Measurements from ENCODE around the gene ISOC1.

ISOC1 gene

DNA sequence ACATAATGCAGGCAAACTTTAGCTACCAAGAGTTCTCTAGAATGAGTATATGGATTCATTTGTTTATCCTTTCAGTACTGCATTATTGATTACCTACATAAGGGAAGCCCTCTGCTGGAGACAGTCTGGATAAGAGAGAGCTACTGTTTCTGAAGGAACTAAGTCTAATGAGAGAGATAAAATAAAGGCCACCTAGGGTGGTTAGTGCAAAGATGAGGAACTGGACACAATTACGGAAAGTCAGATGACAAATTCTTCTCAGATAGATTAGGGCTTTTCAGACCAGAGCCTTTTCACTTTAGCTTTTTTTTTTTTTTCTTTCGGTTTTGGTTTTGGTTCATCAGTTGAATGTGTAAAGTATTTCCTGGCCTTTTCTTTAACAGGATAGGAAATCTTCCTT is 31.3 kb downstream of the ISOC1 start:
- TF ChIP-seq GATA3 (IDR thresholded peaks at IDR 0.05; ENCODE audit: low read depth, low read length): no peak
- TF ChIP-seq GATA2 (IDR thresholded peaks at IDR 0.05; ENCODE audit: low read depth, low read length): no peak

DNA sequence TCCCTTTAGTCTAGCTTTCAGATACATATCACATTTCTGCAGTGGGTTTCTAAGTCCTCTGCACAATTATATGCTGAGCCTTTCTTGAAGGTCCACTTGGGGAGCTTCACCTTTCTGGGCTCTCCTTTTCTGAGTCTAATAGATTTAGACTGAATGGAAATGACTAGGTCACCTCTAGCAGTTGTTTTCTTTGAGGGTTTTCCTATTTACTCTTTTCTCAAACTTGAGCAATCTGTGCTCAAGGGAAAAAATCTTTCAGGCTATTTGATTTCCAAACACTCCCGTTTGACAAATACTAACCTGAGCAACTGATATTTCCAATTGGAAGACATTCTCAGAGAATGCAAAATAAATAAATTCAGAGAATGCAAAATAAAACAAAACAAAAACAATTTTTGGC is 39.0 kb downstream of the ISOC1 start:
- no peak for TF ChIP-seq GATA2 (IDR thresholded peaks at IDR 0.05; ENCODE audit: low read depth, low read length)
- no peak for TF ChIP-seq GATA3 (IDR thresholded peaks at IDR 0.05; ENCODE audit: low read depth, low read length)

DNA sequence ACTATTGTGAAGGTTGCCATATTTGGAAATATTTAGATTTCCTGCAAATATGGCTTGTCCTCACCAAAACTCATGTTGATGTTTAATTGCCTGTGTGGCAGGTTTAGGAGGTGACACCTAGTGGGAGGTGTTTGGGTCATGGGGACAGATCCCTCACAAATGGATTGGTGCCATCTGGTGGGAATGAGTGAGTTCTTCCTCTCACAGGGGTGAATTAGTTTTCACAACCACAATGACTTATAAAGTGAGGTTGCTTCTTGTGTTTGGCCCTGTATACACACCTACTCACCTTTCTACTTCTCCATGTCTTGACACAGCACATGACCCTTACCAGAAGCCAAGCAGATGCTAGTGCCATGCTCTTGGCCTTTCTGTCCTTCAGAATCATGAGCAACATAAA is 41.1 kb downstream of the ISOC1 start:
- TF ChIP-seq GATA3 (IDR thresholded peaks at IDR 0.05; ENCODE audit: low read depth, low read length) (no peak), GATA2 (IDR thresholded peaks at IDR 0.05; ENCODE audit: low read depth, low read length) (no peak)

DNA sequence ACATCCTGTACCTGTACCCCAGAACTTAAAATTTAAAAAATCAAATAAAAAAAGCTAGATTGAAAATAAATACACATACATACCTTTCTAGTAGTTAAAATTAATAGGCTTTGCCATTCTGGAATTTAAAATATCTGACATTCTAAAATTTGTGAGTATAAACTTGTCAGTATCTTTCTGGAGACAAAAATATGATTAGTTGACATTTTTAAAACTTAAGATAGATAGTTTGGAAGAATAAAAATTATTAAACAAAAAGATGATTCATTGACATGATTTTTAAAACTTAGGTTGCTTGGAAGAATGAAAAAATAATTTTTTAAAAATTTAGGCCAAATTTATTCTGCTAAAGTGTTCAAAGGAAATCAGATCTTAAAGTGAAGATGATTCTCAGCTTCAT is 43.1 kb downstream of the ISOC1 start:
- TF ChIP-seq GATA2 (IDR thresholded peaks at IDR 0.05; ENCODE audit: low read depth, low read length) (no peak), GATA3 (IDR thresholded peaks at IDR 0.05; ENCODE audit: low read depth, low read length) (no peak)

DNA sequence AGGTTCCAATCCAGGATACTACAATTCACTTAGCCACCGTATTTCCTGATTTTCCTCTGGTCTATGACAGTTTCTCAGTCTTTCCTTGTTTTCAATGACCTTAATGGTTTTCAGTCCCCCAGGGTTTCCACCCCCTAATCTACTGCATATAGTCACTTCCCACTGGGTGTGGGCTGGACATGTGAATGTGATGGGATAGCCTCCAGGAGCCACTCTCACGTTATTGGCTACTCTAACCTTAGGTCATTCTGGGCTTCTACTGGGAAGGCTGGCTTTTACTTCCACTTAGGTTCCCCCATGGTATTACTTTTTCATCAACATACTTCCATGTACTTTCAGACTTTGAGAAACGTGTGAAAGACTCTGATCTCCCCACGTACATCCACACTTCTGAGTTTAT is 46.5 kb downstream of the ISOC1 start:
- TF ChIP-seq GATA2 (IDR thresholded peaks at IDR 0.05; ENCODE audit: low read depth, low read length) (no peak), GATA3 (IDR thresholded peaks at IDR 0.05; ENCODE audit: low read depth, low read length) (no peak)

DNA sequence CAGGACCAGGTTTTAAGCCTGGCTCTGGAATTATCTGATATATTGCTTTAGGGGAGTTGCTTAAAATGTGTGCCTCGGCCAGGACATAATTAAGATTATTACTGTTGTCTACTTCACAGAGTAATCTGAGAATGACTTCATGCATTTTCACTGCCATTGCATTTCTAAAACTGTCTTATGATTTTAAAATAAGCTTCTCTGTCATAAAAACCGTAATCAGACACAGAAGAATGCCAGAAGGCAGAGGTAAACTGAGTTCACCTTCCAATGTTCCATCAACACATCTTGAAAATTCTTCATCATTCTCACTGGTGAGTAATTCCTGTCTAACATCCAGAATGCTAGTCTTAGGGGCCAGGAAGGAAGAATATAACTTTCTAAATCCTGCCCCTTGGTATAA is 47.1 kb downstream of the ISOC1 start:
- no peak for TF ChIP-seq GATA3 (IDR thresholded peaks at IDR 0.05; ENCODE audit: low read depth, low read length)
- no peak for TF ChIP-seq GATA2 (IDR thresholded peaks at IDR 0.05; ENCODE audit: low read depth, low read length)

DNA sequence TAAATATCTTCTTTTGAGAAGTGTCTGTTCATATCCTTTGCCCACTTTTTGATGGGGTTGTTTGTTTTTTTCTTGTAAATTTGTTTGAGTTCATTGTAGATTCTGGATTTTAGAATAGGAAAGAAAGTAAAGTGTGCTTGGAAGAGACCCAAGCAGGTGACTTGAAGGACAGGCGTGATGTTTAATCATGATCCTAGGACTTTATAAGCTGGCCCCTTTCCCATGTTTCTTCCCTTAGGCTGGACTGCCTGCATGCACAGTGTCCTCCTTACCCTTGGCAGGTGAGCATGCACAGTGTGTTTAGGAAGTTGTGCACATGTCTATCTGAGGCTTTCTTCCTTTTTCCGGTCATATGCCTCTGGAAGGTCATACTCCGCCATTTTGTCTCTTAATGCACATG is 61.3 kb downstream of the ISOC1 start:
- TF ChIP-seq GATA2 (IDR thresholded peaks at IDR 0.05; ENCODE audit: low read depth, low read length) (no peak), GATA3 (IDR thresholded peaks at IDR 0.05; ENCODE audit: low read depth, low read length) (no peak)

DNA sequence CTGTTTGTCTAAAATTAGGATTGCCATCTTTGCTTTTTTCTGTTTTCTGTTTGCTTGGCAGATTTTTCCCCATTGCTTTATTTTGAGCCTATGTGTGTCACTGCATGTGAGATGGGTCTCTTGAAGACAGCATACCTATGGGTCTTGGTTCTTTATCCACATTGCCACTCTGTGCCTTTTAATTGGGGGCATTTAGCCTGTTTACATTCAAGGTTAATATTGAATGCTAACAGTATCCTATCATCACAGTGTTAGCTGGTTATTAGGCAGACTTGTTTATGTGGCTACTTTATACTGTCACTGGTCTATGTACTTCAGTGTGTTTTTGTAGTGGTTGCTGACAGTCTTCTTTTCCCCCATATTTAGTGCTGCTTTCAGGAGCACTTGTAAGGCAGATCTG is 67.3 kb downstream of the ISOC1 start:
- TF ChIP-seq GATA3 (IDR thresholded peaks at IDR 0.05; ENCODE audit: low read depth, low read length) (no peak), GATA2 (IDR thresholded peaks at IDR 0.05; ENCODE audit: low read depth, low read length) (no peak)

Data from SH-SY5Y (cell line).